Nephron (organoid): ENCODE measurements around the gene SMC6.

Source experiments
- H3K27ac Mint-ChIP-seq, 3 experiments: 2 replicates each; pipeline ENCODE4 v1.8.0; 2020; ENCODE audit warnings: mixed read lengths in 3 of 3, mild to moderate bottlenecking in 2 of 3, moderate library complexity in 1 of 3
- H3K27me3 Mint-ChIP-seq: 2 replicates; pipeline ENCODE4 v1.8.0; 2021; ENCODE audit warnings: low read depth, mild to moderate bottlenecking, moderate library complexity, mixed read lengths
- H3K36me3 Mint-ChIP-seq: 2 replicates; pipeline ENCODE4 v1.8.0; 2020; ENCODE audit warnings: low read depth, mixed read lengths
- H3K4me1 Mint-ChIP-seq: 2 replicates; pipeline ENCODE4 v1.8.0; 2020; ENCODE audit warnings: mixed read lengths
- H3K4me3 Mint-ChIP-seq, 3 experiments: 2 replicates each; pipeline ENCODE4 v1.8.0; 2020; ENCODE audit warnings: mild to moderate bottlenecking in 3 of 3, mixed read lengths in 3 of 3, moderate library complexity in 2 of 3
- H3K9me3 Mint-ChIP-seq: 2 replicates; pipeline ENCODE4 v1.8.0; 2020; ENCODE audit warnings: mixed read lengths
- CTCF ChIP-seq, 3 experiments: fragments of 200-600 bp; sonication (generic); IDR thresholded peaks; one replicate each; pipeline ENCODE4 v1.5.0; 2021; ENCODE audit warnings: antibody characterized with exemption in 3 of 3; ENCODE audit not compliant: unreplicated experiment in 3 of 3

SMC6 gene

DNA sequence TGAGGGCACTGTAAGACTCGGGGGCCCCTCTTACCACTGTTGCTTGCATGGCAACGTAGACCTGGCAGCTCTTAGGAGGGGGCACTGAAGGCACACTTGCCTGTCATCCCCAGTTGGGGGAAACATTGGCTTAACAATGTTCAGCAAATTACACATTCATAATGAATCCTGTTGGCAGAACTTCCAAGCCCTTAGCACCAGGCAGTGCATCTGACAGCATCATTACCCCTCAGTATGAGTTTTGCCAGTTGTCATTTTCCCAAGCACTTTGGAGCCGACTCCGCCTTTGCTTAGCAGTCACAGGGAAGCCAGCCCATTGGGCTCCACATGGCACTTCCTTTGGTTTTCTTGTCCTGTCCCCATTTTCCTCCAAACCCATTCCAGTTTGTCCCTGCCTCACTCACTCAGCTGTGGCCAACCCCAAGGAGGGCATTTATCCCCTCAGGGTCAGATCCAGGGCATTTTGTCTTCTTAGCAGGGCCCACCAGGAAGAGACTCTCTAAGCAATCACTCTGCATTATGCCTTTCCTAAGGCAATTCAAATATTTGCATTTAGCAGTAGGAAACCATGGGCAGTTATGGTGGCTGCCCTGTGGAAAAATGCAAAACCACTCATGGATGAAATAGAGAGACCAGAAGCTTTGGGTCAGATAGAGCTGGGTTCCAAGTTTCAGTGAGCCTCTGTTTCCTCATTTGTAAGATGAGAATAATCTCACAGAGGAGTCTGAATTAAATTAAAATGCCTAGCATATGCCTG is 139.3 kb downstream of the SMC6 start:
- Mint-ChIP-seq H3K4me3 (no peak overlapping the region), H3K36me3 (no peaks in the 10 kb centered on the region), H3K27me3 (peaks cover 6% of the 10 kb centered on the region), H3K27ac (peak overlapping the region in 1 of 3 experiments; percentile 64), H3K4me1 (no peaks in the 10 kb centered on the region), H3K9me3 (peaks cover 2% of the 10 kb centered on the region)
- no peak for TF ChIP-seq CTCF (IDR thresholded peaks at IDR 0.05; ENCODE audit: unreplicated experiment in 3 of 3)
